K562 (cell line): ENCODE data around the gene RBM17. TPM values are rescaled to one million over a fixed set of nuclear protein-coding genes. Genes with fewer than 3 reads are reported as not detected.
A peak's percentile ranks its signal among the peaks of the same experiment; 100 is the strongest.

ENCODE experiments used
- BCOR ChIP-seq: fragments of 450-650 bp; IDR thresholded peaks from 2 replicates; pipeline ENCODE4 v1.6.1; 2016
- FOXA1 ChIP-seq: fragments of 450-650 bp; IDR thresholded peaks from 2 replicates; pipeline ENCODE4 v1.6.1; 2016; ENCODE audit warnings: mild to moderate bottlenecking, borderline replicate concordance
- HMGN3 ChIP-seq: IDR thresholded peaks from 2 replicates; pipeline ENCODE4 v1.6.1; 2011; ENCODE audit warnings: borderline replicate concordance, low read depth, mild to moderate bottlenecking, mixed read lengths, low read length; ENCODE audit not compliant: insufficient read length; ENCODE audit errors: extremely low read depth
- KDM4B ChIP-seq, 2 experiments: fragments of 450-650 bp in 1 of 2; sonication (generic) in 1 of 2; IDR thresholded peaks; 2 replicates each; pipeline ENCODE4 v1.6.1; 2016 to 2017; ENCODE audit warnings: borderline replicate concordance in 2 of 2, antibody characterized with exemption in 1 of 2, low read depth in 1 of 2, mild to moderate bottlenecking in 1 of 2
- MTF1 ChIP-seq: fragments of 250-450 bp; sonication (Bioruptor Pico); IDR thresholded peaks from 2 replicates; pipeline ENCODE4 v1.9.0; 2021; ENCODE audit warnings: moderate library complexity, mild to moderate bottlenecking, inconsistent platforms, borderline replicate concordance
- MYC ChIP-seq, 2 experiments: fragments of 250-450 bp in 1 of 2; sonication (Bioruptor Pico) in 1 of 2; IDR thresholded peaks; 2 replicates each; pipeline versions ENCODE4 v1.5.1 to v1.6.1; 2012 to 2021; ENCODE audit warnings: low read depth in 2 of 2, borderline replicate concordance in 1 of 2, improper control_type of control experiment in 1 of 2, low read length in 1 of 2, mild to moderate bottlenecking in 1 of 2, moderate library complexity in 1 of 2
- NCOA4 ChIP-seq: fragments of 450-650 bp; IDR thresholded peaks from 2 replicates; pipeline ENCODE4 v1.6.1; 2018; ENCODE audit warnings: mild to moderate bottlenecking; ENCODE audit not compliant: partially characterized antibody
- NR4A1 ChIP-seq, 2 experiments: fragments of 250-450 bp in 1 of 2; fragments of 450-650 bp in 1 of 2; sonication (Bioruptor Pico) in 1 of 2; IDR thresholded peaks; 2 replicates each; pipeline versions ENCODE4 v1.4.0 to v1.6.1; 2016 to 2020; ENCODE audit warnings: mild to moderate bottlenecking in 2 of 2, missing compliant biosample characterization in 1 of 2, missing genetic modification characterization in 1 of 2, moderate library complexity in 1 of 2
- SREBF2 ChIP-seq: sonication (generic); formaldehyde crosslinking; IDR thresholded peaks from 2 replicates; pipeline ENCODE4 v1.4.0; 2020; ENCODE audit warnings: mild to moderate bottlenecking, missing genetic modification reagents
- TAL1 ChIP-seq: fragments of 450-650 bp; IDR thresholded peaks from 2 replicates; pipeline ENCODE4 v1.6.1; 2016; ENCODE audit warnings: mild to moderate bottlenecking
- ZBED1 ChIP-seq: IDR thresholded peaks from 2 replicates; pipeline ENCODE4 v1.6.1; 2014
- ZNF75A ChIP-seq: fragments of 450-650 bp; formaldehyde crosslinking; IDR thresholded peaks from 2 replicates; pipeline ENCODE4 v1.4.0; 2020; ENCODE audit warnings: mild to moderate bottlenecking
- polyA plus RNA-seq, 8 experiments: library from polyadenylated mRNA; depleted of rRNA in 4 of 8; stranded (reverse) in 5 of 8; unstranded in 3 of 8; fragments of >200 nt; fragmentation: Nextera tagmentation in 2 of 8; fragmentation: Illumina TruSeq in 1 of 8; extraction: Ambion mirVana in 2 of 8; extraction: Trizol in 1 of 8; gene quantifications; 2 replicates each; pipeline versions ENCODE4 v1.2.1 to v1.2.3, GENCODE V29; 2011 to 2014; ENCODE audit warnings: inconsistent platforms in 1 of 8, missing spikeins in 1 of 8
- total RNA-seq, 7 experiments: library from RNA; depleted of rRNA in 6 of 7; stranded (reverse); fragments of >200 nt in 6 of 7; fragmentation: Illumina TruSeq in 2 of 7; extraction: Trizol in 2 of 7; gene quantifications; 2 replicates each; pipeline versions ENCODE4 v1.2.1 to v1.2.3, GENCODE V29; 2011 to 2021; ENCODE audit warnings: low replicate concordance in 1 of 7
- TF ChIP-seq, protein P1 (sequence below): fragments of 450-650 bp; formaldehyde crosslinking; IDR thresholded peaks from 2 replicates; pipeline ENCODE4 v1.4.0; 2020; ENCODE audit warnings: mild to moderate bottlenecking, moderate library complexity
- TF ChIP-seq, protein P2 (sequence below): sonication (generic); formaldehyde crosslinking; IDR thresholded peaks from 2 replicates; pipeline ENCODE4 v1.8.0; 2022; ENCODE audit warnings: mild to moderate bottlenecking, low read depth, missing genetic modification reagents
- TF ChIP-seq, protein P3 (sequence below): fragments of 250-450 bp; sonication (Bioruptor Pico); IDR thresholded peaks from 2 replicates; pipeline ENCODE4 v1.8.0; 2022; ENCODE audit warnings: moderate library complexity, mild to moderate bottlenecking, inconsistent platforms
- TF ChIP-seq, protein P4 (sequence below): fragments of 450-650 bp; formaldehyde crosslinking; IDR thresholded peaks from 2 replicates; pipeline ENCODE4 v1.4.0; 2022; ENCODE audit warnings: mild to moderate bottlenecking, moderate library complexity
- TF ChIP-seq, protein P5 (sequence below), 2 experiments: fragments of 450-650 bp; IDR thresholded peaks; 2 replicates each; pipeline ENCODE4 v1.6.1; 2018; ENCODE audit warnings: mild to moderate bottlenecking in 2 of 2, low read depth in 1 of 2; ENCODE audit not compliant: partially characterized antibody in 2 of 2

Gene RBM17
- total and polyA plus RNA-seq, 9 of the 15 experiments (the other 6 are each of a cell fraction or from before 2014, with no cell fraction given) = 23.6 to 217 (median 124) TPM

DNA sequence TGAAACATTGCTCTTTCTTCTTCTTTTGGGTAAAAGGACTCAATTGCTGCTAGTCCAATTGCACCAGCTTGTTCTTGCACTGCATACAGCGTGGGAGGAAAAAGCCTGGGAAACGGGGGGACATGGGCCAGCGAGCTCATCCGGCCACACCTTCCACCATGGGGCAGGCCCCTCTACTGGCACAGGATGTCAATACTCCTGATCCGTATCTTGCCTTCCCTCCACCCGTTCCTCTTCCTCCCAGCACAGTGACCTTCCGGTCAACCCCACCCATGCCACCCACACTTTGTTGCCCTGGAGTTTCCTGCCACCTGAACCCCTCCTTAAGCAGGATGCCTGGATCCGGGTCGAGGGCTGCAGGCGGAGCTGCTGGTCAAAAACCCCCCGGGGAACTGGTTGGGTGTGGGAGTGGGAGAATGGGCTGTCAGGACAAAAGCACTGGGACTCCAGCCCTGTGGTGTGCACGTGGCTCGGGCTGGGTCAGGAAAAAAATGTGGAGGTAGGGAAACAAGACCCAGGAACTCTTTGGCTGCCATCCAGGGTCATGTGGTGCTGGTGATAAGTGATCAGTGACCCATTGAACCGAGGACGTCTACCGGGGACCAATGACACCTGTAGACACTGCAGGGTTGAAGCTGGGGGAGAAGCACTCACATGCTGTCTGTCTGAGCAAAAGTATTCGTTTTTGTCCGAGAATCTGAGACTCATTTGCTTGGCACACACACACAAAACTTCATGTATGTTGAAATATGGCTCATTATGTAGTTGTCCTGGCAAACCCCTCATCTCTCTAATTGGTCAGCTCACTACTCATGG is 34.8 kb upstream of the RBM17 start (continued):
- no peak for TF ChIP-seq HMGN3
- TF ChIP-seq NCOA4 = no peak
- TF ChIP-seq KDM4B (IDR thresholded peaks at IDR 0.05; ENCODE audit: borderline replicate concordance in 2 of 2, low read depth in 1 of 2) = no peak
- TF ChIP-seq SREBF2 (CRISPR knock-in tag) = no peak
- TF ChIP-seq, protein P1, sequence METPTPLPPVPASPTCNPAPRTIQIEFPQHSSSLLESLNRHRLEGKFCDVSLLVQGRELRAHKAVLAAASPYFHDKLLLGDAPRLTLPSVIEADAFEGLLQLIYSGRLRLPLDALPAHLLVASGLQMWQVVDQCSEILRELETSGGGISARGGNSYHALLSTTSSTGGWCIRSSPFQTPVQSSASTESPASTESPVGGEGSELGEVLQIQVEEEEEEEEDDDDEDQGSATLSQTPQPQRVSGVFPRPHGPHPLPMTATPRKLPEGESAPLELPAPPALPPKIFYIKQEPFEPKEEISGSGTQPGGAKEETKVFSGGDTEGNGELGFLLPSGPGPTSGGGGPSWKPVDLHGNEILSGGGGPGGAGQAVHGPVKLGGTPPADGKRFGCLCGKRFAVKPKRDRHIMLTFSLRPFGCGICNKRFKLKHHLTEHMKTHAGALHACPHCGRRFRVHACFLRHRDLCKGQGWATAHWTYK (CRISPR knock-in tag) = peak; percentile 61
- no peak for TF ChIP-seq BCOR
- TF ChIP-seq, protein P2, sequence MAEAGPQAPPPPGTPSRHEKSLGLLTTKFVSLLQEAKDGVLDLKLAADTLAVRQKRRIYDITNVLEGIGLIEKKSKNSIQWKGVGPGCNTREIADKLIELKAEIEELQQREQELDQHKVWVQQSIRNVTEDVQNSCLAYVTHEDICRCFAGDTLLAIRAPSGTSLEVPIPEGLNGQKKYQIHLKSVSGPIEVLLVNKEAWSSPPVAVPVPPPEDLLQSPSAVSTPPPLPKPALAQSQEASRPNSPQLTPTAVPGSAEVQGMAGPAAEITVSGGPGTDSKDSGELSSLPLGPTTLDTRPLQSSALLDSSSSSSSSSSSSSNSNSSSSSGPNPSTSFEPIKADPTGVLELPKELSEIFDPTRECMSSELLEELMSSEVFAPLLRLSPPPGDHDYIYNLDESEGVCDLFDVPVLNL (CRISPR knock-in tag) = no peak
- no peak for TF ChIP-seq TAL1
- no peak for TF ChIP-seq NR4A1 (CRISPR knock-in tag; IDR thresholded peaks at IDR 0.05)
- 0 out of 2 replicates have a peak, but pooled peaks have one; percentile 50 for TF ChIP-seq NR4A1 (tag; IDR thresholded peaks at IDR 0.05)
- TF ChIP-seq ZNF75A (CRISPR knock-in tag) = no peak
- TF ChIP-seq MYC (IDR thresholded peaks at IDR 0.05; ENCODE audit: low read depth, low read length) = peak; percentile 70
- TF ChIP-seq MYC (CRISPR knock-in tag; IDR thresholded peaks at IDR 0.05; ENCODE audit: borderline replicate concordance, low read depth) = no peak
- TF ChIP-seq, protein P3, sequence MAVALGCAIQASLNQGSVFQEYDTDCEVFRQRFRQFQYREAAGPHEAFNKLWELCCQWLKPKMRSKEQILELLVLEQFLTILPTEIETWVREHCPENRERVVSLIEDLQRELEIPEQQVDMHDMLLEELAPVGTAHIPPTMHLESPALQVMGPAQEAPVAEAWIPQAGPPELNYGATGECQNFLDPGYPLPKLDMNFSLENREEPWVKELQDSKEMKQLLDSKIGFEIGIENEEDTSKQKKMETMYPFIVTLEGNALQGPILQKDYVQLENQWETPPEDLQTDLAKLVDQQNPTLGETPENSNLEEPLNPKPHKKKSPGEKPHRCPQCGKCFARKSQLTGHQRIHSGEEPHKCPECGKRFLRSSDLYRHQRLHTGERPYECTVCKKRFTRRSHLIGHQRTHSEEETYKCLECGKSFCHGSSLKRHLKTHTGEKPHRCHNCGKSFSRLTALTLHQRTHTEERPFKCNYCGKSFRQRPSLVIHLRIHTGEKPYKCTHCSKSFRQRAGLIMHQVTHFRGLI = no peak
- TF ChIP-seq, protein P4, sequence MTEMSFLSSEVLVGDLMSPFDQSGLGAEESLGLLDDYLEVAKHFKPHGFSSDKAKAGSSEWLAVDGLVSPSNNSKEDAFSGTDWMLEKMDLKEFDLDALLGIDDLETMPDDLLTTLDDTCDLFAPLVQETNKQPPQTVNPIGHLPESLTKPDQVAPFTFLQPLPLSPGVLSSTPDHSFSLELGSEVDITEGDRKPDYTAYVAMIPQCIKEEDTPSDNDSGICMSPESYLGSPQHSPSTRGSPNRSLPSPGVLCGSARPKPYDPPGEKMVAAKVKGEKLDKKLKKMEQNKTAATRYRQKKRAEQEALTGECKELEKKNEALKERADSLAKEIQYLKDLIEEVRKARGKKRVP = no peak
- TF ChIP-seq, protein P5, sequence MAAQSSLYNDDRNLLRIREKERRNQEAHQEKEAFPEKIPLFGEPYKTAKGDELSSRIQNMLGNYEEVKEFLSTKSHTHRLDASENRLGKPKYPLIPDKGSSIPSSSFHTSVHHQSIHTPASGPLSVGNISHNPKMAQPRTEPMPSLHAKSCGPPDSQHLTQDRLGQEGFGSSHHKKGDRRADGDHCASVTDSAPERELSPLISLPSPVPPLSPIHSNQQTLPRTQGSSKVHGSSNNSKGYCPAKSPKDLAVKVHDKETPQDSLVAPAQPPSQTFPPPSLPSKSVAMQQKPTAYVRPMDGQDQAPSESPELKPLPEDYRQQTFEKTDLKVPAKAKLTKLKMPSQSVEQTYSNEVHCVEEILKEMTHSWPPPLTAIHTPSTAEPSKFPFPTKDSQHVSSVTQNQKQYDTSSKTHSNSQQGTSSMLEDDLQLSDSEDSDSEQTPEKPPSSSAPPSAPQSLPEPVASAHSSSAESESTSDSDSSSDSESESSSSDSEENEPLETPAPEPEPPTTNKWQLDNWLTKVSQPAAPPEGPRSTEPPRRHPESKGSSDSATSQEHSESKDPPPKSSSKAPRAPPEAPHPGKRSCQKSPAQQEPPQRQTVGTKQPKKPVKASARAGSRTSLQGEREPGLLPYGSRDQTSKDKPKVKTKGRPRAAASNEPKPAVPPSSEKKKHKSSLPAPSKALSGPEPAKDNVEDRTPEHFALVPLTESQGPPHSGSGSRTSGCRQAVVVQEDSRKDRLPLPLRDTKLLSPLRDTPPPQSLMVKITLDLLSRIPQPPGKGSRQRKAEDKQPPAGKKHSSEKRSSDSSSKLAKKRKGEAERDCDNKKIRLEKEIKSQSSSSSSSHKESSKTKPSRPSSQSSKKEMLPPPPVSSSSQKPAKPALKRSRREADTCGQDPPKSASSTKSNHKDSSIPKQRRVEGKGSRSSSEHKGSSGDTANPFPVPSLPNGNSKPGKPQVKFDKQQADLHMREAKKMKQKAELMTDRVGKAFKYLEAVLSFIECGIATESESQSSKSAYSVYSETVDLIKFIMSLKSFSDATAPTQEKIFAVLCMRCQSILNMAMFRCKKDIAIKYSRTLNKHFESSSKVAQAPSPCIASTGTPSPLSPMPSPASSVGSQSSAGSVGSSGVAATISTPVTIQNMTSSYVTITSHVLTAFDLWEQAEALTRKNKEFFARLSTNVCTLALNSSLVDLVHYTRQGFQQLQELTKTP (IDR thresholded peaks at IDR 0.05; ENCODE audit: low read depth in 1 of 2, partially characterized antibody in 2 of 2) = no peak
- no peak for TF ChIP-seq FOXA1
- no peak for TF ChIP-seq ZBED1
- no peak for TF ChIP-seq MTF1
